Gastrocnemius medialis (tissue), 4 donors: ENCODE results near the gene MSRB3.

ENCODE experiments used
- CTCF ChIP-seq, 5 experiments: fragments of 450-650 bp in 3 of 5; fragments of 200-600 bp in 2 of 5; sonication (generic) in 2 of 5; IDR thresholded peaks in 4 of 5; conservative IDR thresholded peaks in 1 of 5; 1 replicate in 4 of 5; 2 replicates in 1 of 5; pipeline ENCODE4 v1.5.1; 2016 to 2019; ENCODE audit warnings: antibody characterized with exemption in 5 of 5, mild to moderate bottlenecking in 3 of 5, moderate library complexity in 3 of 5
- POLR2A ChIP-seq, 2 donors: fragments of 450-650 bp; IDR thresholded peaks; one replicate each; pipeline ENCODE4 v1.6.1; 2017; ENCODE audit warnings: antibody characterized with exemption in 2 of 2, mild to moderate bottlenecking in 2 of 2, moderate library complexity in 2 of 2

DNA sequence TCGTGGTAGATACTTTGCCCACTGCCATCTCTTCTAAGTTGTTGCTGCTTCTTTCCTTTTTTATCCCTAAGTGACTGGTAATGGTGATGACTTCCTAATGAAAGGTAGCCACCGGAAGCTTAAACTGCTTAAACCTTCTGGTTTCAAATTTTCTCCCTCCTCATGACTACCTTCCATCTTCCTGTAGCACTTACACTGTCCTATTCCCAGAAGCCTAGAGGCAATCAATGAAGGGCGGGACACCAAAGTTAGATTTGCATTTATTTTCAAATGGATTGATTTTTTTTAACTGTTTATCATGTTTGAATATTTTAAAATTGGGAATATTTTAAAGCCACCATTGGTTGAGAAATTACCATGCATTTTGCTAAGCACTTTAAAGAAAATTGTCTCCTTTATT is 64.7 kb downstream of the MSRB3 start:
- no peak for TF ChIP-seq CTCF (IDR thresholded peaks at IDR 0.05 in 4 of 5, conservative IDR thresholded peaks at IDR 0.05 in 1 of 5)
- no peak for TF ChIP-seq POLR2A (IDR thresholded peaks at IDR 0.05)
